ENCODE results near the gene WWC2.

WWC2 gene

GRCh38 chr4:183330841-183331240 is 231.8 kb downstream of the WWC2 start:
- no peak for TF ChIP-seq REST (IDR thresholded peaks at IDR 0.05; ENCODE audit: insufficient replicate concordance, low read depth)
- no peak for TF ChIP-seq CTCF (IDR thresholded peaks at IDR 0.05; ENCODE audit: insufficient read depth, low read length)
- no peak for TF ChIP-seq POLR2AphosphoS5 (IDR thresholded peaks at IDR 0.05; ENCODE audit: low read depth)
- no peak for TF ChIP-seq GABPA (IDR thresholded peaks at IDR 0.05; ENCODE audit: low read depth)
- no peak for TF ChIP-seq SPI1 (IDR thresholded peaks at IDR 0.05; ENCODE audit: borderline replicate concordance, low read depth)
- DNase-seq (ENCODE audit: low read depth in 1 of 2, low spot score in 1 of 2) = no peak
- no peak overlapping the region for H3K27ac ChIP-seq (replicated peaks)
- no peak overlapping the region for H3K4me3 ChIP-seq (replicated peaks; ENCODE audit: insufficient read depth, low read length)
- H3K27me3 ChIP-seq (ENCODE audit: insufficient read depth, poor library complexity, severe bottlenecking) = no peaks in the 10 kb centered on the region

- no peak overlapping the region for H3K4me3 ChIP-seq (replicated peaks; ENCODE audit: insufficient read depth, low read length)
- DNase-seq (ENCODE audit: low read depth in 1 of 2, low spot score in 1 of 2) = no peak
- no peak overlapping the region for H3K27ac ChIP-seq (replicated peaks)
- H3K27me3 ChIP-seq (ENCODE audit: insufficient read depth, poor library complexity, severe bottlenecking) = no peaks in the 10 kb centered on the region
- TF ChIP-seq POLR2AphosphoS5 (IDR thresholded peaks at IDR 0.05; ENCODE audit: low read depth) = no peak
- TF ChIP-seq CTCF (IDR thresholded peaks at IDR 0.05; ENCODE audit: insufficient read depth, low read length) = no peak
- no peak for TF ChIP-seq GABPA (IDR thresholded peaks at IDR 0.05; ENCODE audit: low read depth)
- TF ChIP-seq SPI1 (IDR thresholded peaks at IDR 0.05; ENCODE audit: borderline replicate concordance, low read depth) = no peak
Observed at GRCh38 chr4:183332447-183332846, 233.4 kb downstream of the WWC2 start.

GRCh38 chr4:183333202-183333601 is 234.1 kb downstream of the WWC2 start:
- H3K4me3 ChIP-seq (replicated peaks; ENCODE audit: insufficient read depth, low read length) = no peak overlapping the region
- no peaks in the 10 kb centered on the region for H3K27me3 ChIP-seq (ENCODE audit: insufficient read depth, poor library complexity, severe bottlenecking)
- H3K27ac ChIP-seq (replicated peaks) = no peak overlapping the region
- no peak for DNase-seq (ENCODE audit: low read depth in 1 of 2, low spot score in 1 of 2)
- TF ChIP-seq REST (IDR thresholded peaks at IDR 0.05; ENCODE audit: insufficient replicate concordance, low read depth) (no peak), SPI1 (IDR thresholded peaks at IDR 0.05; ENCODE audit: borderline replicate concordance, low read depth) (no peak), GABPA (IDR thresholded peaks at IDR 0.05; ENCODE audit: low read depth) (no peak), CTCF (IDR thresholded peaks at IDR 0.05; ENCODE audit: insufficient read depth, low read length) (no peak), POLR2AphosphoS5 (IDR thresholded peaks at IDR 0.05; ENCODE audit: low read depth) (no peak)

- Histone ChIP-seq H3K27ac (replicated peaks) (no peak overlapping the region), H3K27me3 (ENCODE audit: insufficient read depth, poor library complexity, severe bottlenecking) (no peaks in the 10 kb centered on the region), H3K4me3 (replicated peaks; ENCODE audit: insufficient read depth, low read length) (no peak overlapping the region)
- DNase-seq (ENCODE audit: low read depth in 1 of 2, low spot score in 1 of 2) = no peak
- TF ChIP-seq GABPA (IDR thresholded peaks at IDR 0.05; ENCODE audit: low read depth) (no peak), CTCF (IDR thresholded peaks at IDR 0.05; ENCODE audit: insufficient read depth, low read length) (no peak), REST (IDR thresholded peaks at IDR 0.05; ENCODE audit: insufficient replicate concordance, low read depth) (no peak), SPI1 (IDR thresholded peaks at IDR 0.05; ENCODE audit: borderline replicate concordance, low read depth) (no peak), POLR2AphosphoS5 (IDR thresholded peaks at IDR 0.05; ENCODE audit: low read depth) (no peak)
Observed at GRCh38 chr4:183333983-183334382, 234.9 kb downstream of the WWC2 start.

Measured in HL-60 (cell line).